K562 (cell line): ENCODE data around the gene EXOC3. TPM values are rescaled to one million over a fixed set of nuclear protein-coding genes. Genes with fewer than 3 reads are reported as not detected.

Experiments used
- ATAC-seq: fragments of 200-7000 bp; cut with Tn5 transposase; 3 replicates; pipeline ENCODE4 v1.9.1; 2020; ENCODE audit warnings: moderate library complexity
- BruUV-seq: library from RNA; stranded (reverse); fragments of 400-500 nt; replicated peaks from 2 replicates; lab custom pipeline; 2021; lab: Mats Ljungman, UMichigan
- CTCF ChIA-PET: fragments of 300-600 bp; formaldehyde crosslinking; extraction: SDS; loops from one replicate; lab custom pipeline; 2021; ENCODE audit warnings: low intra/inter-chr PET ratio; lab: Yijun Ruan, JAX
- POLR2A ChIA-PET: fragments of 300-600, 350-650 bp; sonication (Branson Sonifier 250); formaldehyde crosslinking; extraction: SDS; loops from one replicate; lab custom pipeline; 2021; ENCODE audit warnings: antibody characterized with exemption, inconsistent platforms; lab: Yijun Ruan, JAX
- DNase-seq, 4 experiments: peaks; one replicate each; pipeline versions ENCODE4 v3.0.0 to v3.0.0-alpha.2; 2011 to 2018; ENCODE audit warnings: low spot score in 3 of 4, mixed read lengths in 3 of 4; ENCODE audit errors: extremely low read depth in 1 of 4
- FAIRE-seq: peaks from 2 replicates; lab custom pipeline; 2011; peaks lifted over from hg19 to GRCh38; lab: Jason Lieb, UNC
- H2AFZ ChIP-seq: 2 replicates; pipeline ENCODE4 v1.6.0; 2011; ENCODE audit warnings: low read depth, low read length, control low read depth, inconsistent platforms
- H3K27ac ChIP-seq: fragments of 200-600 bp; 3 replicates; pipeline ENCODE4 v1.8.0; 2011; ENCODE audit warnings: low read depth, mild to moderate bottlenecking, control low read depth, inconsistent platforms, low read length, moderate library complexity, mixed read lengths; ENCODE audit errors: extremely low read depth
- H3K27me3 ChIP-seq, 2 experiments: fragments of 300-600 bp in 1 of 2; 2 replicates in 1 of 2; 3 replicates in 1 of 2; pipeline versions ENCODE4 v1.6.0 to v1.8.0; 2011; ENCODE audit warnings: inconsistent platforms in 2 of 2, low read length in 2 of 2, mild to moderate bottlenecking in 1 of 2, mixed read lengths in 1 of 2, moderate library complexity in 1 of 2; ENCODE audit not compliant: control insufficient read depth in 2 of 2, insufficient read depth in 2 of 2
- H3K36me3 ChIP-seq: fragments of 300-600 bp; 3 replicates; pipeline ENCODE4 v1.8.0; 2011; ENCODE audit warnings: mild to moderate bottlenecking, low read length, inconsistent platforms; ENCODE audit not compliant: control insufficient read depth, insufficient read depth
- H3K4me1 ChIP-seq, 2 experiments: fragments of 200-600 bp in 1 of 2; replicated peaks in 1 of 2; 2 replicates in 1 of 2; 3 replicates in 1 of 2; pipeline versions ENCODE4 v1.5.1 to v1.8.0; 2011; ENCODE audit warnings: inconsistent platforms in 2 of 2, low read length in 2 of 2, mild to moderate bottlenecking in 1 of 2, mixed read lengths in 1 of 2, moderate library complexity in 1 of 2; ENCODE audit not compliant: control insufficient read depth in 2 of 2, insufficient read depth in 2 of 2
- H3K4me2 ChIP-seq: 2 replicates; pipeline ENCODE4 v1.6.1; 2011; ENCODE audit warnings: low read length, control low read depth, inconsistent platforms, mixed read lengths; ENCODE audit not compliant: insufficient read depth
- H3K4me3 ChIP-seq: fragments of 200-600 bp; sonication (generic), shearing (Covaris generic); 2 replicates; pipeline ENCODE4 v1.5.1; 2016; ENCODE audit warnings: control low read depth, inconsistent platforms
- H3K79me2 ChIP-seq: fragments of 200-600 bp; 3 replicates; pipeline ENCODE4 v1.8.0; 2011; ENCODE audit warnings: low read length, inconsistent platforms; ENCODE audit not compliant: control insufficient read depth, insufficient read depth
- H3K9ac ChIP-seq, 2 experiments: 2 replicates each; pipeline versions ENCODE4 v1.6.0 to v1.6.1; 2011; ENCODE audit warnings: low read depth in 2 of 2, low read length in 2 of 2, control low read depth in 1 of 2, inconsistent platforms in 1 of 2, mild to moderate bottlenecking in 1 of 2, mixed read lengths in 1 of 2; ENCODE audit not compliant: insufficient read depth in 1 of 2
- H3K9me1 ChIP-seq: one replicate; pipeline ENCODE4 v1.6.0; 2011; ENCODE audit warnings: inconsistent platforms, mild to moderate bottlenecking, low read length, moderate library complexity; ENCODE audit not compliant: control insufficient read depth, insufficient read depth
- H3K9me3 ChIP-seq: replicated peaks from 2 replicates; pipeline ENCODE4 v1.5.1; 2011; ENCODE audit warnings: low read depth, low read length, inconsistent platforms; ENCODE audit not compliant: control insufficient read depth, insufficient read depth
- H4K20me1 ChIP-seq: replicated peaks from 2 replicates; pipeline ENCODE4 v1.6.1; 2011; ENCODE audit warnings: low read length, inconsistent platforms, mixed read lengths; ENCODE audit not compliant: control insufficient read depth, insufficient read depth
- BHLHE40 ChIP-seq: IDR thresholded peaks from 2 replicates; pipeline ENCODE4 v1.6.1; 2011; ENCODE audit warnings: low read length, improper control_type of control experiment
- BRCA1 ChIP-seq, 2 experiments: fragments of 450-650 bp in 1 of 2; sonication (generic) in 1 of 2; formaldehyde crosslinking in 1 of 2; IDR thresholded peaks; 2 replicates each; pipeline versions ENCODE4 v1.5.0 to v1.6.1; 2017 to 2020; ENCODE audit warnings: mild to moderate bottlenecking in 1 of 2, missing genetic modification reagents in 1 of 2
- DACH1 ChIP-seq: fragments of 450-650 bp; IDR thresholded peaks from 2 replicates; pipeline ENCODE4 v1.6.1; 2018; ENCODE audit not compliant: partially characterized antibody
- DEAF1 ChIP-seq: fragments of 450-650 bp; formaldehyde crosslinking; IDR thresholded peaks from 2 replicates; pipeline ENCODE4 v1.4.0; 2020; ENCODE audit warnings: mild to moderate bottlenecking, moderate library complexity
- HNRNPUL1 ChIP-seq: fragments of 200-400 bp; formaldehyde crosslinking; IDR thresholded peaks from 2 replicates; pipeline ENCODE4 v1.6.1; 2017; ENCODE audit warnings: low read length
- JUNB ChIP-seq: fragments of 450-650 bp; formaldehyde crosslinking; conservative IDR thresholded peaks from 2 replicates; pipeline ENCODE4 v1.4.0; 2020; ENCODE audit warnings: mild to moderate bottlenecking
- NCOA2 ChIP-seq, 2 experiments: fragments of 450-650 bp; IDR thresholded peaks; 2 replicates each; pipeline ENCODE4 v1.6.1; 2018; ENCODE audit warnings: mild to moderate bottlenecking in 2 of 2, moderate library complexity in 1 of 2; ENCODE audit not compliant: partially characterized antibody in 2 of 2
- NCOA6 ChIP-seq: fragments of 450-650 bp; IDR thresholded peaks from 2 replicates; pipeline ENCODE4 v1.6.1; 2017; ENCODE audit warnings: mild to moderate bottlenecking
- NFE2L1 ChIP-seq: fragments of 450-650 bp; IDR thresholded peaks from 2 replicates; pipeline ENCODE4 v1.6.1; 2016; ENCODE audit warnings: missing genetic modification characterization, low read depth, mild to moderate bottlenecking, missing compliant biosample characterization, moderate library complexity, borderline replicate concordance
- RFX1 ChIP-seq: fragments of 450-650 bp; IDR thresholded peaks from 2 replicates; pipeline ENCODE4 v1.6.1; 2016; ENCODE audit warnings: mild to moderate bottlenecking, moderate library complexity
- RNF2 ChIP-seq: sonication (generic); IDR thresholded peaks from 2 replicates; pipeline ENCODE4 v1.6.1; 2016
- SAFB2 ChIP-seq: fragments of 200-400 bp; formaldehyde crosslinking; IDR thresholded peaks from 2 replicates; pipeline ENCODE4 v1.6.1; 2018; ENCODE audit warnings: borderline replicate concordance, low read length, low read depth, moderate library complexity; ENCODE audit not compliant: severe bottlenecking
- TFAM ChIP-seq: fragments of 250-450 bp; sonication (Bioruptor Pico); conservative IDR thresholded peaks from 2 replicates; pipeline ENCODE4 v1.5.0; 2021; ENCODE audit warnings: mild to moderate bottlenecking, moderate library complexity
- THAP12 ChIP-seq: fragments of 250-450 bp; sonication (Bioruptor Pico); IDR thresholded peaks from 2 replicates; pipeline ENCODE4 v1.9.0; 2021; ENCODE audit warnings: mild to moderate bottlenecking, inconsistent platforms
- ZNF165 ChIP-seq: fragments of 250-450 bp; sonication (Bioruptor Pico); IDR thresholded peaks from 2 replicates; pipeline ENCODE4 v1.4.0; 2020; ENCODE audit warnings: borderline replicate concordance
- ZNF277 ChIP-seq: fragments of 250-450 bp; sonication (Bioruptor Pico); IDR thresholded peaks from 2 replicates; pipeline ENCODE4 v1.8.0; 2022; ENCODE audit warnings: inconsistent platforms, mild to moderate bottlenecking, moderate library complexity, borderline replicate concordance
- ZNF384 ChIP-seq: IDR thresholded peaks from 2 replicates; pipeline ENCODE4 v1.6.1; 2012; ENCODE audit warnings: low read depth, low read length, improper control_type of control experiment
- ZNF41 ChIP-seq: fragments of 250-450 bp; sonication (Bioruptor Pico); conservative IDR thresholded peaks from 2 replicates; pipeline ENCODE4 v1.4.0; 2020; ENCODE audit warnings: mild to moderate bottlenecking
- ZNF695 ChIP-seq: fragments of 450-650 bp; formaldehyde crosslinking; IDR thresholded peaks from 2 replicates; pipeline ENCODE4 v1.4.0; 2020; ENCODE audit warnings: mild to moderate bottlenecking, moderate library complexity
- WGBS: fragments of 100-300 bp; shearing (Covaris generic); methylation state at CpG from one replicate; pipeline ENCODE4 v1.1.6; 2016; ENCODE audit warnings: low coverage, mixed read lengths; ENCODE audit not compliant: insufficient coverage; ENCODE audit errors: missing lambda C conversion rate; 5-methylcytosine and 5-hydroxymethylcytosine counted together
- in situ Hi-C: fragments of 300-500 bp; cut with MboI; formaldehyde crosslinking; loops from 4 replicates; pipeline ENCODE4 v1.15.0; 2018; ENCODE audit warnings: inconsistent platforms, mixed read lengths
- intact Hi-C: fragments of 100-400 bp; cut with micrococcal nuclease; formaldehyde crosslinking; loops from 2 replicates; pipeline ENCODE4 v1.14.2; 2022
- polyA plus RNA-seq, 8 experiments: library from polyadenylated mRNA; depleted of rRNA in 4 of 8; stranded (reverse) in 5 of 8; unstranded in 3 of 8; fragments of >200 nt; fragmentation: Nextera tagmentation in 2 of 8; fragmentation: Illumina TruSeq in 1 of 8; extraction: Ambion mirVana in 2 of 8; extraction: Trizol in 1 of 8; gene quantifications; 2 replicates each; pipeline versions ENCODE4 v1.2.1 to v1.2.3, GENCODE V29; 2011 to 2014; ENCODE audit warnings: inconsistent platforms in 1 of 8, missing spikeins in 1 of 8
- total RNA-seq, 7 experiments: library from RNA; depleted of rRNA in 6 of 7; stranded (reverse); fragments of >200 nt in 6 of 7; fragmentation: Illumina TruSeq in 2 of 7; extraction: Trizol in 2 of 7; gene quantifications; 2 replicates each; pipeline versions ENCODE4 v1.2.1 to v1.2.3, GENCODE V29; 2011 to 2021; ENCODE audit warnings: low replicate concordance in 1 of 7

The EXOC3 gene
- total and polyA plus RNA-seq, 9 of the 15 experiments (the other 6 are each of a cell fraction or from before 2014, with no cell fraction given), result 1.4 to 41.9 (median 22.4) TPM

GRCh38 chr5:485946-486491, 43.0 kb downstream of the EXOC3 start:
- no peak overlapping the region for H3K9ac ChIP-seq
- no peaks in the 10 kb centered on the region for H4K20me1 ChIP-seq
- no TSS peak for BruUV-seq
- no peak overlapping the region for H3K4me3 ChIP-seq
- H2AFZ ChIP-seq, result peak overlapping the region; percentile 66
- FAIRE-seq, result peak; percentile 70
- CTCF ChIA-PET, result no interaction called here
- in situ Hi-C loops (no loop called here), intact Hi-C loops (no loop called here)
- H3K27ac ChIP-seq, result no peak overlapping the region
- H3K36me3 ChIP-seq, result no peaks in the 10 kb centered on the region
- DNase-seq, result peak in 3 of 4 experiments; percentile 47 to 53 (median 50)
- POLR2A ChIA-PET, result interaction anchor here (0.6 to 1.2 kb wide), 2 partner anchors 13 to 18 kb away, joined by 3 read pairs; no protein-coding TSS in a partner anchor
- H3K9me3 ChIP-seq, result no peaks in the 10 kb centered on the region
- H3K4me1 ChIP-seq, result peaks cover 8 to 72% of the 10 kb centered on the region in 2 experiments; a peak in 3 of 5 replicates
- ATAC-seq, result peak; percentile 23; the same call in 2 of the 3 replicates
- peaks cover 17 to 50% of the 10 kb centered on the region in 2 experiments; a peak in 4 of 5 replicates for H3K27me3 ChIP-seq
- 35% methylated on average over 15 of the region's 23 CpGs for WGBS
- no peak overlapping the region for H3K4me2 ChIP-seq
- peaks cover 4% of the 10 kb centered on the region for H3K9me1 ChIP-seq
- H3K79me2 ChIP-seq, result no peaks in the 10 kb centered on the region
- no peak for TF ChIP-seq NCOA2 (IDR thresholded peaks at IDR 0.05; ENCODE audit: partially characterized antibody in 2 of 2)
- TF ChIP-seq JUNB, result no peak
- no peak for TF ChIP-seq SAFB2
- TF ChIP-seq ZNF277 (CRISPR knock-in tag), result no peak
- no peak for TF ChIP-seq ZNF41 (CRISPR knock-in tag)
- no peak for TF ChIP-seq THAP12 (CRISPR knock-in tag)
- TF ChIP-seq ZNF384, result no peak
- no peak for TF ChIP-seq ZNF695 (CRISPR knock-in tag)
- TF ChIP-seq BHLHE40, result peak; percentile 91
- TF ChIP-seq RNF2, result no peak
- TF ChIP-seq DACH1, result no peak
- TF ChIP-seq NFE2L1, result no peak
- TF ChIP-seq BRCA1 (IDR thresholded peaks at IDR 0.05), result no peak
- TF ChIP-seq BRCA1 (CRISPR knock-in tag; IDR thresholded peaks at IDR 0.05), result no peak
- no peak for TF ChIP-seq RFX1
- no peak for TF ChIP-seq DEAF1 (CRISPR knock-in tag)
- TF ChIP-seq NCOA6, result no peak
- no peak for TF ChIP-seq TFAM (CRISPR knock-in tag)
- no peak for TF ChIP-seq HNRNPUL1
- TF ChIP-seq ZNF165 (CRISPR knock-in tag), result no peak
